Mucosa of descending colon (tissue), 3 donors: ENCODE measurements around the gene RPL18. TPM values are rescaled to one million over a fixed set of nuclear protein-coding genes. Genes with fewer than 3 reads are reported as not detected.

Experiments
- ATAC-seq: fragments of 200-7000 bp; cut with Tn5 transposase; one replicate; pipeline ENCODE4 v1.9.1; 2020; ENCODE audit warnings: mild to moderate bottlenecking, moderate library complexity
- DNase-seq, 3 donors: peaks; one replicate each; pipeline ENCODE4 v3.0.0-alpha.2; 2020
- H3K36me3 ChIP-seq: fragments of 200-600 bp; one replicate; pipeline ENCODE4 v1.8.0; 2021; ENCODE audit warnings: low read depth, mild to moderate bottlenecking
- H3K4me1 ChIP-seq: fragments of 200-600 bp; one replicate; pipeline ENCODE4 v1.8.0; 2021; ENCODE audit warnings: low read depth, mild to moderate bottlenecking
- H3K4me3 ChIP-seq: fragments of 200-600 bp; one replicate; pipeline ENCODE4 v1.8.0; 2021; ENCODE audit warnings: mild to moderate bottlenecking
- H3K9me3 ChIP-seq: fragments of 200-600 bp; one replicate; pipeline ENCODE4 v1.8.0; 2021; ENCODE audit warnings: mild to moderate bottlenecking
- CTCF ChIP-seq: fragments of 200-600 bp; IDR thresholded peaks from one replicate; pipeline ENCODE4 v1.8.0; 2022; ENCODE audit warnings: antibody characterized with exemption, mild to moderate bottlenecking
- intact Hi-C, 2 donors: fragments of 100-400 bp; cut with DNase I in 1 of 2; cut with micrococcal nuclease in 1 of 2; formaldehyde crosslinking; loops; one replicate each; pipeline versions ENCODE4 v1.11.0 to v1.11.1; 2022; cut with DNase I, micrococcal nuclease
- total RNA-seq, 3 donors: library from RNA; stranded (reverse); fragmentation: NEBNext Ultra II Directional in 2 of 3; extraction: Animal tissue kit (Norgen Biotek cat#: 25700) in 2 of 3; gene quantifications; one replicate each; pipeline versions ENCODE4 v1.2.1 to v1.2.4, GENCODE V29; 2021 to 2023
- donor health status: DM: no; HTN: no; CAD: no; lungs with moderate emphysema.
- donor health status: DM: no; HTN: no; CAD: no.
- donor health status: DM: no; HTN: yes; CAD: no.

Gene RPL18
- total RNA-seq, 3 donors from 2014 or later: 999 to 1,336 (median 1,270) TPM

- Histone ChIP-seq H3K4me3 (no peak overlapping the region), H3K4me1 (peaks cover 10% of the 10 kb centered on the region), H3K36me3 (no peaks in the 10 kb centered on the region), H3K9me3 (no peaks in the 10 kb centered on the region)
- intact Hi-C loops: no loop called here
- no peak for TF ChIP-seq CTCF
- ATAC-seq (no peak), DNase-seq (no peak)
Observed at GRCh38 chr19:48609571-48610108, 9.3 kb downstream of the RPL18 start.

GRCh38 chr19:48608798-48609263 is 10.1 kb downstream of the RPL18 start:
- DNase-seq: peak in 2 of 3 donors; percentile 63 to 68
- peak; percentile 33 for TF ChIP-seq CTCF
- H3K9me3 ChIP-seq: no peaks in the 10 kb centered on the region
- intact Hi-C loops: no loop called here
- ATAC-seq: peak; percentile 62
- no peaks in the 10 kb centered on the region for H3K36me3 ChIP-seq
- H3K4me3 ChIP-seq: no peak overlapping the region
- peaks cover 10% of the 10 kb centered on the region for H3K4me1 ChIP-seq

- H3K4me1 ChIP-seq: peaks cover 18% of the 10 kb centered on the region
- intact Hi-C loops: no loop called here
- H3K4me3 ChIP-seq: no peak overlapping the region
- no peaks in the 10 kb centered on the region for H3K36me3 ChIP-seq
- DNase-seq (no peak), ATAC-seq (no peak)
- no peaks in the 10 kb centered on the region for H3K9me3 ChIP-seq
- no peak for TF ChIP-seq CTCF
Observed at GRCh38 chr19:48607359-48607755, 11.6 kb downstream of the RPL18 start.

GRCh38 chr19:48606463-48607358 is 12.3 kb downstream of the RPL18 start, which contains the start of gene SPACA4:
Gene SPACA4 (plus strand): TSS chr19:48606742. CDS start chr19:48606979, 237 bp downstream.
- DNase-seq (no peak), ATAC-seq (no peak)
- Histone ChIP-seq H3K9me3 (no peaks in the 10 kb centered on the region), H3K36me3 (no peaks in the 10 kb centered on the region), H3K4me3 (no peak within 1 kb of the TSS), H3K4me1 (peaks cover 15% of the 10 kb centered on the region)
- TF ChIP-seq CTCF: no peak
- intact Hi-C loops: no loop called here

- Histone ChIP-seq H3K4me3 (no peak overlapping the region), H3K4me1 (peaks cover 14% of the 10 kb centered on the region), H3K9me3 (no peaks in the 10 kb centered on the region), H3K36me3 (no peaks in the 10 kb centered on the region)
- DNase-seq: no peak
- TF ChIP-seq CTCF: no peak
- intact Hi-C loops: no loop called here
- no peak for ATAC-seq
Observed at GRCh38 chr19:48603850-48604249, 15.1 kb downstream of the RPL18 start.
